Ureter (tissue), 1 donor: ENCODE data around the gene CFAP70. TPM values are rescaled to one million over a fixed set of nuclear protein-coding genes. Genes with fewer than 3 reads are reported as not detected.

ENCODE experiments used
- DNase-seq: peaks from one replicate; pipeline ENCODE4 v3.0.0-alpha.2; 2020; ENCODE audit warnings: low spot score
- total RNA-seq: library from RNA; stranded (reverse); gene quantifications from one replicate; pipeline ENCODE4 v1.2.4, GENCODE V29; 2023
- donor health status: DM: yes; HTN: yes; CAD: no.

The CFAP70 gene
- total RNA-seq, 1 donor from 2014 or later = 6.3 TPM

DNA sequence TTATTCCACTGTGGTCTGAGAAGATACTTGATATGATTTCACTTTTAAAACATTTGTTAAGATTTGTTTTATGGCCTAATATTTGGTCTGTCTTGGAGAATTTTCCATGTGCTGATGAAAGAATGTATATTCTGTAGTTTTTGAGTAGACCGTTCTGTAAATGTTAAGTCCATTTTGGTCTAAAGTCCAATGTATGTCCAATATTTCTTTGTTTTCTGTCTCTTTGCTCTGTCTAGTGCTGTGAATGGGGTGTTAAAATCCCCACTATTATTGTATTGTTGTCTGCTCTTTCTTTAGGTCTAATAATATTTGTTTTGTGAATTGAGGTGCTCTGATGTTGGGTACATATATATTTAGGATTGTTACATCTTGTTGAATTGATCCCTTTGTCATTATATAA lies 142.9 kb downstream of the CFAP70 start:
- DNase-seq = no peak

DNA sequence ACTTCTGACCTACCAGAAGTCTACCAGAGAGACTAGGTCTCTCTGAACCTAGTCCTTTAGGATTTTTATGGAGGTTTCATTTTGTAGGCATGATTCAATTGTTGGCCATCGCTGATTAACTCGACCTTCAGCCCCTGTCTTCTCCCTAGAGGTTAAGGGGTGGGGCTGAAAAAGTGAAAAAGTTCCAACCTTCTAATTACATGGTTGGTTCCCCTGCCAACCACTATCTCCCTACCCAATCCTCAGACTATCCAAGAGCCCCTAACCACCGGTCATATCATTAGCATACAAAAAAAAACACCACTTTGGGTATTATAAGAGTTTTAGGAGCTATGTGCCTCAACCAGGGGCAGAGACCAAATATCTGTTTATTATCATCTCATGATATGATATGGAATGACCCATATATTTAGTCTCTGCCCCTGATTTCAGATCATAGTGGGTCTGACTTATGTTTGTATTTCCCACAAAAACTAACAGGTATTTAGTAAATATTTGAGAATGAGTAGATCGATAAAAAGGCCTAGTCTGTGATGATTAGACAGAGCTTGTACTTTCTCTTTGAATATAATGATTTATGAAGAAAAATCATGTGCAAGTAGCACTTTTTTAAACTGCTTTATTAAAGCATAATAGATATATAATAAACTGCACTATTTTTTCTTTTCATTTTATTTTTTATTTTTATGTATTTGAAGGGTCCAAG lies 147.4 kb downstream of the CFAP70 start:
- DNase-seq = no peak

DNA sequence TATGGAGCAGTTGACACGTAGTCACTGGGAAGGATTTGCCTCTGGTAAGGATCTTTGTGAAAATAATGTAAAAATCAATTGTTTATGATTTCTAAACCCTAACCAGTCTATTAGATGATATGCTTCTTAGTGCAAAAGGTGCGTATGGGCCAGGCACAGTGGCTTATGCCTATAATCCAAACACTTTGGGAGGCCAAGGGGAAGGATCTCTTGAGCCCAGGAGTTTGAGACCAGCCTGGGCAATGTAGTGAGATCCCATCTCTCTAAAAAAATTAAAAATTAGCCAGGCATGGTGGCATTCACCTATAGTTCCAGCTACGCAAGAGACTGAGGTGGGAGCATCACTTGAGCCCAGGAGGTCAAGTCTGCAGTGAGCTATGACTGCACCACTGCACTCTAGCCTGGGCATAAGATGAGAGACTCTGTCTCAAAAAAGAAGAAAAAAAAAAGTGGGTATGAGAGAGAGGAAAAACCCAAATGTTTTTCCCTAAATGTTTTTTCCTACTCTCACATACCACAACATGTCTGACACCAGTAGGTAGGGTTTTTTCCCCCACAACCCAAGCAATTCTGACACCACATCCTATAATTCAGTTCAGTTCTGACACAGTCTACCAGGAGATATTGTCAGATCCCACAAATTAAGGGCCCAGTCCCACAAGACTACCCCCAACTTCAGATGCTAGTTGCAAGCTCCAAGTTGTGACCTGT lies 148.1 kb downstream of the CFAP70 start:
- no peak for DNase-seq

DNA sequence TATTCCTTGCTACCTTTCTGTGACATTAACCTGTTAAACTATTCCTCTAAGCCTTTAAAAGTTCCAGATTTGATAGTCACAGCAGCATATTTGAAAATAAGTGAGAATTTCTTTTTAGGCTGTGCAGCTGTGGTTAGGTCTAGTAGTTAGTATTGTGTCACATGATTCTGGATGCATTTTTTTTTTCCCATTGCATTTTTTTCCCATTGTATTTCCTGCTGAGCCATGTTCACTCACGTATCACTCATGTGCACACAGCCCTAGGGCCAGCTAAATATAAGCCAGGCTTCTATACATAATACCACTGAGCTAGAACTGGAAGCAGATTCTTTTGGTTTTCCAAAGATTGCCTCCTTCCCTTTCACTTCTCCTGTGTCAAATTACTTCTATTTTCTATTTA lies 149.0 kb downstream of the CFAP70 start:
- no peak for DNase-seq

DNA sequence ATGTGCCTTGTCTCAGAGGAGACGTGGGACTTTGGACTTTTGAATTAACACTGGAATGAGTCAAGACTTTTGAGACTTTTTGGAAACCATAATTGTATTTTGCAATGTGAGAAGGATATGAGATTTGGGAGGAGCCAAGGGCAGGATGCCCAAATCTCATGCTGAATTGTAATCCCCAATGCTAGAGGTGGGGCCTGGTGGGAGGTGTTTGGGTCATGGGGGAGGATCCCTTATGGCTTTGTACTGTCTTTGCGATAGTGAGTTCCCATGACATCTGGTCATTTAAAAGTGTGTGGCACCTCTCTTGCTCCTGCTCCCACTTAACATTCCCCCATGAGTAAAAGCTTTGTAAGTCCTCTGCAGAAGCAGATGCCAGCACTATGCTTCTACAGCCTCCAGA lies 150.8 kb downstream of the CFAP70 start:
- DNase-seq = no peak

DNA sequence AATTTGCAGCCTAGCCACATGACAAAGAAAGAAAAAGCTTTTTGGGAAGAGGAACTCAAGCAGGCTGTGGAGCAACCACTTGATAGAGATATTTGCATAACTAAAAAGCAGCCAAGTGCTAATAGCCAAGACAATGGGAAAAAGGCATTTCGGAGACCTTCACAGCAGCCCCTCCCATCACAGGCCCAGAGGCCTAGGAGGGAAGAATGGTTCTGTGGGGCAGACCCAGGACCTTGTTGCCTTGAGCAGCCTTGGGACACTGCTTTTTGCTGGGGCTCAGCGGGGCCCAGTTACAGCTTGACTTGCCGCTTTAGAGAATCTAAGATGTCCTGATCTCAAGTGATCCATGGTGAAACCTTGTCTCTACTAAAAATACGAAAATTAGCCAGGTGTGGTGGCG lies 152.3 kb downstream of the CFAP70 start:
- no peak for DNase-seq

DNA sequence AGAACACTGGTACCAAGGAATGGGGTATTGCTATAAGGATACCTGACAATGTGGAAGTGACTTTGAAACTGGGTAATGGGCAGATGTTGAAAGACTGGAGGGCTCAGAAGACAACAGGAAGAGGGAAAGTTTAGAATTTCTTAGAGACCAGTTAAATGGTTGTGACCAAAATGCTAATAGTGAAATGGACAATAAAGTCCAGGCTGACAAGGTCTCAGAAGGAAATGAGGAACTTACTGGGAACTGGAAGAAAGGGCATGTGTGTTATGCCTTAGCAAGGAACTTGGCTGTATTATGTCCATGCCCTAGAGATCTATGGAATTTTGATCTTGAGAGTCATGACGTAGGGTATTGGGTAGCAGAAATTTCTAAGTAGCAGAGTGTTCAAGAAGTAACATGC lies 152.8 kb downstream of the CFAP70 start:
- DNase-seq = no peak

DNA sequence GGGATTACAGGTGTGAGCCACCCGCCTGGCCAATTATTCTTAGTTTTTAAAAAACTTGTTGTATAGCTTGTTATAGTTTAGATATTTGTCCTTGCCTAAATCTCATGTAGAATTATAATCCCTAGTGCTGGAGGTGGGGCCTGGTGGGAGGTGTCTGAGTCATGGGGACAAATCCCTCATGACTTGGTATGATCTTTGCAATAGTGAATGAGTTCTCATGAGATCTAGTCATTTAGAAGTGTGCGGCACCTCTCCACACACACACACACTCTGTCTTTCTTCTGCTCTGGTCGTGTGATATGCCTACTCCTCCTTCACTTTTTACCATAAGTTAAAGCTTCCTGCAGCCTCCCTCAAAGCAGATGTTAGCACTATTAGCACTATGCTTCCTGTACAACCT lies 153.6 kb downstream of the CFAP70 start:
- no peak for DNase-seq

Other genes starting within 250 kb of the CFAP70 start
- 2.5 TPM for gene NUDT13, start 248.4 kb downstream of the CFAP70 start, total RNA-seq
- 39.1 TPM for gene ECD, start 190.9 kb downstream of the CFAP70 start, total RNA-seq
- 32.9 TPM for gene FAM149B1, start 190.7 kb downstream of the CFAP70 start, total RNA-seq
- 17.2 TPM for gene DNAJC9, start 111.6 kb downstream of the CFAP70 start, total RNA-seq
- gene MRPS16, start 106.2 kb downstream of the CFAP70 start, total RNA-seq = 84.2 TPM
- gene ANXA7, start 55.2 kb upstream of the CFAP70 start, total RNA-seq = 144 TPM
- gene MSS51, start 74.7 kb upstream of the CFAP70 start, total RNA-seq = 3.0 TPM
- 47.1 TPM for gene PPP3CB, start 137.2 kb upstream of the CFAP70 start, total RNA-seq
- 124 TPM for gene USP54, start 232.5 kb upstream of the CFAP70 start, total RNA-seq